GM12865 (cell line): ENCODE data around the gene CLCF1.

Source experiments
- DNase-seq: peaks from one replicate; pipeline ENCODE4 v3.0.0; 2010; ENCODE audit warnings: low read depth
- H3K4me3 ChIP-seq: 2 replicates; pipeline ENCODE4 v1.5.1; 2011; ENCODE audit warnings: mild to moderate bottlenecking, low read depth, low read length, control low read depth
- CTCF ChIP-seq: IDR thresholded peaks from 2 replicates; pipeline ENCODE4 v1.5.1; 2011; ENCODE audit warnings: low read length, control low read depth, low read depth, inconsistent platforms; ENCODE audit not compliant: insufficient read depth; ENCODE audit errors: missing control alignments

Gene CLCF1

GRCh38 chr11:67378544-67378943, 5.1 kb upstream of the CLCF1 start:
- no peak for TF ChIP-seq CTCF
- H3K4me3 ChIP-seq, result no peak overlapping the region
- no peak for DNase-seq

DNA sequence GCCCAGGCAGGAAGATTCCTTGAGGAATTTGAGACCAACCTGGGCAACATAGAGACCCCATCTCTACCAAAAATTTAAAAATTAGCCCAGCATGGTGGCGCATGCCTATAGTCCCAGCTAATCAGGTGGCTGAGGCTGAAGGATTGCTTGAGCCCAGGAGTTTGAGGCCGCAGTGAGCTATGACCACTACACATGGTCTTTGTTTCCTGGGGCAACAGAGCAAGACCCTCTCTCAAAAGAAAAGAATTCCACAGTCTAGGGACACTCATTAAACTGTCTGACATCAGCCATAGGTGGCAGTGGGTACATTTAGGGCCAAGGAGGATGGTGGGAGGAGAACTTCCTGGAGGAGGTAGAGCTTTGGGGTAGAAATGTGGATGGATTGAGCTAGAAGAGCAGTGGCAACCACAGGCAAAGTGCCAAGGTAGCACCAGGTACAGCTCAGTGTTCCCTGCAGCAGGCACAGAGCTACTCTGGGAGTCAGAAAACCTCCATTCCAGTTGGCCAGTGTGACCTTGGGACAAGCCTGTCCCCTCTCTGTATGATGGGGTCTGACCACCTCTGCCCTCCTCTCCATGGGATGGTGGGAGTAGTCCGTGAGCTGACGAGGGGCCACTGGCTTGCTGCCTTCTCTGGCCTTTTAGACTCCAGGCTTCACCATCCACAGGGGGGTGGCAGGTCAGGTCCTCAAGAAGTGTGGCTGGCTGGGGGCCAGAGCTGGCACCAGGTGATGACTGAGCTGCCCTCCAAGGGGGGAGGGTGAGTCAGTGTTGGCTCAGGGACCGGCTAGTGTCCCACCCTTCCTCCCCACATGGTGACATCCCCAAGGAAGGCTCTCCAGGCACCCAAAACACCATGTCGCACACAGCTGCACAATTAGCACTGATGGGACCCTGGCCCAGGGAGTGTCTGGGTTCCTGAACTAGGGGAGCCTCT, 3.7 kb upstream of the CLCF1 start:
- H3K4me3 ChIP-seq, result no peak overlapping the region
- no peak for TF ChIP-seq CTCF
- no peak for DNase-seq

DNA sequence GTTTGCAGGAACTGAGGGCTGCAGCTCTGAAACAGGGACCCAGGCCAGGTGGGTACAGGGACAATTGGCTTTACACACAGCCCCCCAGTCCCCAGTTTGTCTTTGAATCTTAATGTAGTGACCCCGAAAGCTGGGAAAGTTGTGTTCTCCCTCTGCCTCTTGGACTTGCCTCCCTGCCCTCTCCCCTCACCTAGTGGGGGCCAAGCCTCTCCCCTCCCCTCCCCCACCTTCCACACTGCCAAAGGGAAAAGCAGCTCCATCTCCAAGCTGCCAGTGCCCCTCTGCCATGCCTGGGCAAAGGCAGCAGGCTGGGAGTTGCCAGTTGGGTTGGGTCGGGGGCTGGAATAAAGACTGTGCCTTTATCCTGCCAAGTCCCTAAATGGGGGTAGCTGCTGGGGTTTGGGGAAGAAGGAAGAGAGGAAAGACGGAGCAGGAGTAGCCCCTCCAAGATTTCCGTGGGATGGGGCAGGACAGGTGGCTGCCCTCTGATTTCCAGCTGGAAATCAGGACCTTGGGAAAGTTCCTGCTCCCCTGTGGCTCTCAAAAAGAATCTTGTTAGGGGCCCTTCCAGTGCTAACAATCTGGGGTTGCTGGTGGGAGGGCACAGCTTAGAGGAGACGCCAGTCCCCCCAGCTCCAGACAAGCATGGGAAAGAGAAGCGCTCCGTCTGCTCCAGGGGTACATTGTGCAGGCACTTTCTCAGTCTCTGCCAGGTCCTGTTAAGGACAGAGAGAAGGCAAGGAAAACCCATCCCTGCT, 2.8 kb upstream of the CLCF1 start:
- TF ChIP-seq CTCF, result no peak
- no peak for DNase-seq
- H3K4me3 ChIP-seq, result no peak overlapping the region

DNA sequence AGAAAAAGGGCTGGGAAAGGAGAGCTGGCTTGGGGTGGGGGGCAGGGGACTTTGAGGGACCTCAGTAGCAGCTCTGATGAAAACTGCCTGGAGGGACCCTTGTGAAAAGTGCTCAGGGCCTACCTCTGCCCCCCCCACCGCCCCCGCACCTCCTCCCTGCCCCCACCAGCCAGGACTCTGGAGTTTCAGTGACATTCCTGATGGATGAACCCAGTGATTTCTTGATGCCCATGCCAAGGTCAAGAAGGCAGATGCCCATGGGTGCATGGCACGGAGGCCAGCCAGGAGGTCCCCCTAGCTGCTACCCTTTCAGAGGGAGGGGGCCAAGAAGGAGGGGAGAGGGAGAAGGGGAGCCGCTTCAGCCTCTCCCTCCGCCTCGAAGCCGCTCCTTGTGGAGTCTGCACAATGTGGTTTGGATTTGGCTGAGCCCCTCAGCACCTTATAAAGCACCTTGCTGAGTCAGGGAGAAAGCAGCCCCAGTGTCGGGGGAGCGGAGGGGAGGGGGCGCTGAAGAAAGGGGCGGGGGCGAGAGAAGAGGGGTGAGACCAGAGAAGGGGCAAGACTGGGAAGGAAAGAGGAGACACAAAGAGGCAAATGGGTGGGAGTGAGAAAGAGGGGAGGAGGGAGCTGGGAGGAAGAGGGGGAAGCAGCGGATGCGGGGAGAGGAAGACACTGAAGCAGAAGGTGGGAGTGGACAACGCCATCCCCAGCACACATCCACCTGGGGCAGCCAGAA, 2.1 kb upstream of the CLCF1 start:
- DNase-seq, result no peak
- TF ChIP-seq CTCF, result no peak
- H3K4me3 ChIP-seq, result no peak overlapping the region

- no peak for DNase-seq
- H3K4me3 ChIP-seq, result no peak overlapping the region
Observed at GRCh38 chr11:67374571-67375281, 1.3 kb upstream of the CLCF1 start.

More at GRCh38 chr11:67374571-67375281, 1.3 kb upstream of the CLCF1 start:
- TF ChIP-seq CTCF, result no peak
